ENCODE data around the gene LDB2. TPM values are rescaled to one million over a fixed set of nuclear protein-coding genes. Genes with fewer than 3 reads are reported as not detected.
"Not testable (repeated sequence)": the region's sequence is repeated elsewhere in the genome, so short reads cannot be mapped to it uniquely, and the experiment has no call there.

LDB2 gene
- polyA plus RNA-seq, 3 donors, result not detected

- no peaks in the 10 kb centered on the region for H3K36me3 ChIP-seq (replicated peaks in 1 of 2; ENCODE audit: control insufficient read depth in 1 of 2, insufficient read depth in 2 of 2, low read length in 2 of 2)
These were observed 326.3 kb downstream of the LDB2 start for GRCh38 chr4:16572161-16572560.

GRCh38 chr4:16569790-16570189 lies 328.7 kb downstream of the LDB2 start:
- Histone ChIP-seq H2AFZ (ENCODE audit: insufficient read depth, low read depth, low read length, poor library complexity, severe bottlenecking) (no peak overlapping the region), H3K9ac (ENCODE audit: insufficient read depth, low read length, poor library complexity, severe bottlenecking) (no peak overlapping the region), H3K79me2 (ENCODE audit: insufficient read depth, low read length) (no peaks in the 10 kb centered on the region), H3K9me3 (replicated peaks in 1 of 2; ENCODE audit: control insufficient read depth in 1 of 2, insufficient read depth in 1 of 2, low read length in 2 of 2) (no peaks in the 10 kb centered on the region), H3K4me3 (replicated peaks in 1 of 3; ENCODE audit: low read depth in 2 of 3, low read length in 3 of 3) (no peak overlapping the region), H3K27ac (ENCODE audit: low read depth in 1 of 2, low read length in 2 of 2) (no peak overlapping the region), H3K36me3 (replicated peaks in 1 of 2; ENCODE audit: control insufficient read depth in 1 of 2, insufficient read depth in 2 of 2, low read length in 2 of 2) (no peaks in the 10 kb centered on the region), H3K4me2 (replicated peaks; ENCODE audit: extremely low read depth, low read length, poor library complexity, severe bottlenecking) (no peak overlapping the region), H3K27me3 (ENCODE audit: control insufficient read depth in 2 of 2, insufficient read depth in 2 of 2, low read length in 2 of 2) (no peaks in the 10 kb centered on the region), H4K20me1 (ENCODE audit: insufficient read depth, low read length) (no peaks in the 10 kb centered on the region), H3K4me1 (ENCODE audit: control insufficient read depth in 1 of 2, insufficient read depth in 2 of 2, low read length in 2 of 2) (no peaks in the 10 kb centered on the region)
- intact Hi-C loops (cut with micrococcal nuclease), result no loop called here
- Mint-ChIP-seq H3K27me3 (ENCODE audit: low read depth in 3 of 3) (peaks cover 0 to 2% (median 2%) of the 10 kb centered on the region in 3 donors), H3K36me3 (no peaks in the 10 kb centered on the region), H3K4me3 (no peak overlapping the region), H3K9me3 (peaks cover 0 to 4% (median 0%) of the 10 kb centered on the region in 7 donors), H3K27ac (no peak overlapping the region), H3K4me1 (no peaks in the 10 kb centered on the region)
- DNase-seq, result no peak
- 100% methylated on average over 1 of the region's 2 CpGs for WGBS (ENCODE audit: insufficient coverage)
- TF ChIP-seq CTCF (IDR thresholded peaks at IDR 0.05), result no peak

More at GRCh38 chr4:16572161-16572560, 326.3 kb downstream of the LDB2 start:
- no peak overlapping the region for H3K4me3 Mint-ChIP-seq
- Histone ChIP-seq H3K9ac (ENCODE audit: insufficient read depth, low read length, poor library complexity, severe bottlenecking) (no peak overlapping the region), H3K9me3 (replicated peaks in 1 of 2; ENCODE audit: control insufficient read depth in 1 of 2, insufficient read depth in 1 of 2, low read length in 2 of 2) (no peaks in the 10 kb centered on the region), H3K4me1 (ENCODE audit: control insufficient read depth in 1 of 2, insufficient read depth in 2 of 2, low read length in 2 of 2) (no peaks in the 10 kb centered on the region), H4K20me1 (ENCODE audit: insufficient read depth, low read length) (no peaks in the 10 kb centered on the region), H3K4me3 (replicated peaks in 1 of 3; ENCODE audit: low read depth in 2 of 3, low read length in 3 of 3) (no peak overlapping the region), H2AFZ (ENCODE audit: insufficient read depth, low read depth, low read length, poor library complexity, severe bottlenecking) (no peak overlapping the region), H3K79me2 (ENCODE audit: insufficient read depth, low read length) (no peaks in the 10 kb centered on the region), H3K27ac (ENCODE audit: low read depth in 1 of 2, low read length in 2 of 2) (no peak overlapping the region), H3K4me2 (replicated peaks; ENCODE audit: extremely low read depth, low read length, poor library complexity, severe bottlenecking) (no peak overlapping the region), H3K27me3 (ENCODE audit: control insufficient read depth in 2 of 2, insufficient read depth in 2 of 2, low read length in 2 of 2) (no peaks in the 10 kb centered on the region)
- 100% methylated on average over 1 of the region's 3 CpGs for WGBS (ENCODE audit: insufficient coverage)
- H3K36me3 Mint-ChIP-seq, result no peaks in the 10 kb centered on the region
- intact Hi-C loops (cut with micrococcal nuclease), result no loop called here
- H3K27ac Mint-ChIP-seq, result no peak overlapping the region
- peaks cover 1 to 2% (median 2%) of the 10 kb centered on the region in 3 donors for H3K27me3 Mint-ChIP-seq (ENCODE audit: low read depth in 3 of 3)
- peaks cover 0 to 4% (median 1%) of the 10 kb centered on the region in 7 donors for H3K9me3 Mint-ChIP-seq
- no peaks in the 10 kb centered on the region for H3K4me1 Mint-ChIP-seq
- DNase-seq, result no peak
- no peak for TF ChIP-seq CTCF (IDR thresholded peaks at IDR 0.05)

GRCh38 chr4:16557316-16557715 lies 341.1 kb downstream of the LDB2 start:
- not testable (repeated sequence) for H3K4me3 ChIP-seq (replicated peaks in 1 of 3; ENCODE audit: low read depth in 2 of 3, low read length in 3 of 3); H3K9ac ChIP-seq (ENCODE audit: insufficient read depth, low read length, poor library complexity, severe bottlenecking)
- 96% methylated on average over 10 of the region's 14 CpGs for WGBS (ENCODE audit: insufficient coverage)

More at GRCh38 chr4:16557316-16557715, 341.1 kb downstream of the LDB2 start:
- H3K9me3 ChIP-seq (replicated peaks in 1 of 2; ENCODE audit: control insufficient read depth in 1 of 2, insufficient read depth in 1 of 2, low read length in 2 of 2); intact Hi-C loops (cut with micrococcal nuclease); H3K4me1 ChIP-seq (ENCODE audit: control insufficient read depth in 1 of 2, insufficient read depth in 2 of 2, low read length in 2 of 2); H3K4me2 ChIP-seq (replicated peaks; ENCODE audit: extremely low read depth, low read length, poor library complexity, severe bottlenecking); H2AFZ ChIP-seq (ENCODE audit: insufficient read depth, low read depth, low read length, poor library complexity, severe bottlenecking); H3K4me1 Mint-ChIP-seq; H3K27me3 Mint-ChIP-seq (ENCODE audit: low read depth in 3 of 3); H3K4me3 Mint-ChIP-seq; H3K79me2 ChIP-seq (ENCODE audit: insufficient read depth, low read length); H3K27ac ChIP-seq (ENCODE audit: low read depth in 1 of 2, low read length in 2 of 2); H3K36me3 ChIP-seq (replicated peaks in 1 of 2; ENCODE audit: control insufficient read depth in 1 of 2, insufficient read depth in 2 of 2, low read length in 2 of 2); H3K36me3 Mint-ChIP-seq; DNase-seq; H3K27ac Mint-ChIP-seq; H3K27me3 ChIP-seq (ENCODE audit: control insufficient read depth in 2 of 2, insufficient read depth in 2 of 2, low read length in 2 of 2); H4K20me1 ChIP-seq (ENCODE audit: insufficient read depth, low read length): not testable (repeated sequence)
- peaks cover 5 to 16% (median 9%) of the 10 kb centered on the region in 7 donors for H3K9me3 Mint-ChIP-seq

Data from CD14-positive monocyte (primary cell).